Cardiac muscle cell (in vitro differentiated cells and primary cell): Measurements from ENCODE around the gene CLEC18B. TPM values are rescaled to one million over a fixed set of nuclear protein-coding genes. Genes with fewer than 3 reads are reported as not detected.
"Not testable (repeated sequence)": the region's sequence is repeated elsewhere in the genome, so short reads cannot be mapped to it uniquely, and the experiment has no call there.

Experiments used
- DNase-seq, 2 donors: peaks; one replicate each; pipeline versions ENCODE4 v3.0.0 to v3.0.0-alpha.2; 2010 to 2017; ENCODE audit warnings: low read depth in 1 of 2, low spot score in 1 of 2
- H3K27ac ChIP-seq: fragments of 200-600 bp; sonication (generic); 2 replicates; pipeline ENCODE4 v1.5.1; 2016
- H3K27me3 ChIP-seq: fragments of 200-600 bp; sonication (generic); 2 replicates; pipeline ENCODE4 v1.6.0; 2016; ENCODE audit warnings: control low read depth
- H3K36me3 ChIP-seq: fragments of 200-600 bp; sonication (generic); 2 replicates; pipeline ENCODE4 v1.5.1; 2016; ENCODE audit warnings: control low read depth
- H3K4me1 ChIP-seq: fragments of 200-600 bp; sonication (generic); 2 replicates; pipeline ENCODE4 v1.8.1; 2017; ENCODE audit warnings: low read depth, mild to moderate bottlenecking, mixed run types
- H3K4me3 ChIP-seq: fragments of 200-600 bp; sonication (generic); 2 replicates; pipeline ENCODE4 v1.5.1; 2016; ENCODE audit warnings: mild to moderate bottlenecking
- H3K9me3 ChIP-seq: fragments of 200-600 bp; sonication (generic); 2 replicates; pipeline ENCODE4 v1.5.1; 2017; ENCODE audit warnings: low read depth, mild to moderate bottlenecking, control low read depth
- CTCF ChIP-seq: IDR thresholded peaks from 2 replicates; pipeline ENCODE4 v1.5.1; 2012; ENCODE audit warnings: low read depth, mild to moderate bottlenecking, low read length
- polyA plus RNA-seq: library from polyadenylated mRNA; unstranded; fragments of >200 nt; fragmentation: Nextera tagmentation; extraction: Ambion mirVana; gene quantifications from 2 replicates; pipeline ENCODE4 v1.2.1, GENCODE V29; 2016
- total RNA-seq: library from RNA; depleted of rRNA; stranded (reverse); fragments of >200 nt; gene quantifications from 2 replicates; pipeline ENCODE4 v1.2.3, GENCODE V29; 2016

CLEC18B gene
- total and polyA plus RNA-seq, 2 experiments from 2014 or later = 1.2 to 1.7 TPM

- H3K36me3 ChIP-seq = peaks cover 2% of the 10 kb centered on the region
- no peak overlapping the region for H3K4me3 ChIP-seq
- H3K27me3 ChIP-seq = no peaks in the 10 kb centered on the region
- no peak for TF ChIP-seq CTCF
- no peak for DNase-seq
- no peaks in the 10 kb centered on the region for H3K4me1 ChIP-seq
- H3K27ac ChIP-seq = no peak overlapping the region
- H3K9me3 ChIP-seq = no peaks in the 10 kb centered on the region
Observed at GRCh38 chr16:74439685-74440084, 18.4 kb upstream of the CLEC18B start.

GRCh38 chr16:74438492-74438979, 17.3 kb upstream of the CLEC18B start:
- no peaks in the 10 kb centered on the region for H3K4me1 ChIP-seq
- H3K36me3 ChIP-seq = peaks cover 2% of the 10 kb centered on the region
- no peak for TF ChIP-seq CTCF
- no peak overlapping the region for H3K4me3 ChIP-seq
- no peak overlapping the region for H3K27ac ChIP-seq
- DNase-seq = no peak
- no peaks in the 10 kb centered on the region for H3K27me3 ChIP-seq
- no peaks in the 10 kb centered on the region for H3K9me3 ChIP-seq

- Histone ChIP-seq H3K27me3 (no peaks in the 10 kb centered on the region), H3K27ac (no peak overlapping the region), H3K9me3 (no peaks in the 10 kb centered on the region), H3K4me3 (no peak overlapping the region), H3K36me3 (no peaks in the 10 kb centered on the region), H3K4me1 (no peaks in the 10 kb centered on the region)
- TF ChIP-seq CTCF = no peak
- no peak for DNase-seq
Observed at GRCh38 chr16:74431516-74431915, 10.2 kb upstream of the CLEC18B start.

- peak; percentile 66 for TF ChIP-seq CTCF
- H3K36me3 ChIP-seq, H3K9me3 ChIP-seq, H3K27ac ChIP-seq, H3K27me3 ChIP-seq, H3K4me1 ChIP-seq, H3K4me3 ChIP-seq: not testable (repeated sequence)
- DNase-seq = peak; percentile 44 to 47
Observed at GRCh38 chr16:74430036-74430712, 8.9 kb upstream of the CLEC18B start.

GRCh38 chr16:74428493-74428892, 7.2 kb upstream of the CLEC18B start:
- H3K9me3 ChIP-seq, DNase-seq: not testable (repeated sequence)

GRCh38 chr16:74425751-74426150, 4.5 kb upstream of the CLEC18B start:
- not testable (repeated sequence) for H3K4me3 ChIP-seq, DNase-seq, H3K36me3 ChIP-seq, H3K27me3 ChIP-seq, H3K9me3 ChIP-seq, H3K4me1 ChIP-seq, H3K27ac ChIP-seq

More at GRCh38 chr16:74428493-74428892, 7.2 kb upstream of the CLEC18B start:
- not testable (repeated sequence) for H3K4me3 ChIP-seq, H3K27me3 ChIP-seq, H3K27ac ChIP-seq, H3K36me3 ChIP-seq, H3K4me1 ChIP-seq

GRCh38 chr16:74423721-74424120, 2.4 kb upstream of the CLEC18B start:
- not testable (repeated sequence) for H3K4me1 ChIP-seq, H3K36me3 ChIP-seq, H3K4me3 ChIP-seq, H3K9me3 ChIP-seq, DNase-seq, H3K27me3 ChIP-seq, H3K27ac ChIP-seq

GRCh38 chr16:74422086-74422485, 808 bp upstream of the CLEC18B start:
- H3K36me3 ChIP-seq, H3K4me3 ChIP-seq, H3K9me3 ChIP-seq, DNase-seq, H3K27me3 ChIP-seq, H3K27ac ChIP-seq, H3K4me1 ChIP-seq: not testable (repeated sequence)

GRCh38 chr16:74421482-74421785, 156 bp upstream of the CLEC18B start:
- not testable (repeated sequence) for H3K9me3 ChIP-seq, H3K27ac ChIP-seq, H3K4me3 ChIP-seq, H3K27me3 ChIP-seq, H3K36me3 ChIP-seq, DNase-seq, H3K4me1 ChIP-seq

GRCh38 chr16:74419811-74420210, 1.5 kb downstream of the CLEC18B start:
- not testable (repeated sequence) for H3K4me1 ChIP-seq, H3K4me3 ChIP-seq, H3K27ac ChIP-seq, H3K36me3 ChIP-seq, H3K9me3 ChIP-seq, DNase-seq, H3K27me3 ChIP-seq
